NCI-H1417 treated with DMSO at 0.1 percent for 48 hours (cell line): Measurements from ENCODE around the gene TRIM44.
"Not testable (repeated sequence)": the region's sequence is repeated elsewhere in the genome, so short reads cannot be mapped to it uniquely, and the experiment has no call there.

Source experiments
- DNase-seq: peaks from one replicate; lab custom pipeline; 2025; lab: John Stamatoyannopoulos, UW

Gene TRIM44

DNA sequence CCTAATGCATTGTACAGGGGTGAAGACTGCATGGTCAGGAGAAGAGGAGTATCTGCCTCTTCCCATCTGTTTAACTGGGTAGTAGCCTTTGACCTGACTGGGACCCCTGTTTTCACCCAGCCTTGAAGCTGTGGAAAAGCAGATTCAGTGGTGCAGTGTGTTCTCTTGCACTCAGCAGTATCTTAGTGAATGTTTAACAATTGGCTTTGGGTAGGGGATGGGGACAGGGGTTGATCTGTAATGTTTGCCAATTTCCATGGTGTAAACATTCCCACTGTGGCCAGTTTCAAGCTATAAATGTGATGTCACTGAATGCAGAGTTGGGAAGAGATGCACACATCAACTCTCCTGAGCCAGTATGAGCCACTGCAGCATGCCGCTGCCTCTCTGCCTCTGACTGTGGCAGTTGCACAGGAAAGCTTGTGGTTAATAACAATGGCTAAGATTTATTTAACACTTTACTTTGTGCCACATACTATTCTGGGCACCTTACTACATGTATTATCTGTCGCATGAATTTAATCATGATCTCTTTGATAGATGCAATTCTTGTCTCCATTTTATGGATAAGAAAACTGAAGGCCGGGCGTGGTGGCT is 28.6 kb upstream of the TRIM44 start:
- DNase-seq, result no peak

GRCh38 chr11:35635933-35636332 is 26.6 kb upstream of the TRIM44 start:
- no peak for DNase-seq

DNA sequence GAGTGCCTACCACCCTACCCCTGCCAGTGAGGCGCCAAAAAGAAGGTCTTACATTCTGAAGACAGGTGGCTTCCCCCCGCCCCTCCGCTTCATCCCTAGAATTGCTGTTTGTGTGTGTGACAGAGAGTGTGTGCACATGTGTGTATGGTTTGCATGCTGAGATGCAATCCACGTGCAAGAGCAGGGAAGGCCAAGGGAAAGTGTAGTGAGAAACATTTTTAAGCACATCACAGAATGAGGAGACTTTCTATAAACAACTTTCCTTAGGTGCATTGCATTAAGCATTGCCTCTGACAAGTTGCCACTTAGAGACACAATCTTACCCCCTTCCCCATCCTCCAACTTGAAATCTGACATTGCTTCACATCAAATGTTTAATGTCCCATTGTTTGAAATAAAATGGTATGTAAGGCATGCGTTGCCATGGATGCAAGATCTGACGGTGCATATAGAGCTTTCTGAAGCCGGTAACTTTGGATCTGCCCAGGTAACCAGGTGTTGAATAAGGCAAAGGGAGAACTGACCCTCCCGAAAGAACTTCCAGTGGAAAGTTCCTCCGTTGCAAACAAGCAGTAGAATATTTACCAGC is 22.9 kb upstream of the TRIM44 start:
- no peak for DNase-seq

DNA sequence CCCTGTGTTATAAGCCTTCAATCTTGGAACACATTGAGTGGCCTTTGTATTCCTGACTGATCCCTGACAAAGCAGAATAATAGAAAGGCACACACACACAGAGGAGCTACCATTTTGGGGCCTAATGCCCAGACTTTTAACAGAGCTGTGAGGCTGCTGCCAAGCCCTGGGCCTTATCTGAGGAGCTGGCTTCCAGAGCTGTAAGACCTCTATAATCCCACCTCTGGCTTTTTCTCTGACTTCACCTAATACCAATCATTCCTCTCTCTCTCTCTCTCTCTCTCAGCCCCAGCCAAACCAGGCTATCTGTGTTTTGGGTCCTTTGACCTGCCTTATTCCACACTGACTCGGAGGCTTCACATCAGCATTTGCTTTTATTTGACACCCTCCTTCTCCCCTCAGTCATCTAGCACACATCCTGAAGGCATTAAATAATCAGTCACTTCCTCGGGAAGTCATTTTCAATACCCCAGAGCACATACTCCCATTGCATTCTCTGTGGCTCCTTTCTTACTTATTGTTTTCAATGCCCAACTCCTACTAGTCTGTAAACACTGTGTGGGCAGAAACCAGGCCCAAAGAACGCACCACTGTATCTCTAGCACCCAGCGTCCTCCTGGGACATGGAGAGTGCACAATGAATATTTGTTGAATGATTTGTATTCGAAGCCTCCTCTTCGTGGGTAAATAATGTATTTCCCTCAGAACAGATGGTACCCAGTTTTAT is 21.2 kb upstream of the TRIM44 start:
- no peak for DNase-seq

- DNase-seq, result no peak
These were observed 20.6 kb upstream of the TRIM44 start for GRCh38 chr11:35641964-35642363.

GRCh38 chr11:35647421-35648093 is 15.0 kb upstream of the TRIM44 start:
- DNase-seq, result no peak

- DNase-seq, result no peak
These were observed 12.6 kb upstream of the TRIM44 start for GRCh38 chr11:35650006-35650405.

GRCh38 chr11:35650467-35650866 is 12.1 kb upstream of the TRIM44 start:
- DNase-seq, result no peak

DNA sequence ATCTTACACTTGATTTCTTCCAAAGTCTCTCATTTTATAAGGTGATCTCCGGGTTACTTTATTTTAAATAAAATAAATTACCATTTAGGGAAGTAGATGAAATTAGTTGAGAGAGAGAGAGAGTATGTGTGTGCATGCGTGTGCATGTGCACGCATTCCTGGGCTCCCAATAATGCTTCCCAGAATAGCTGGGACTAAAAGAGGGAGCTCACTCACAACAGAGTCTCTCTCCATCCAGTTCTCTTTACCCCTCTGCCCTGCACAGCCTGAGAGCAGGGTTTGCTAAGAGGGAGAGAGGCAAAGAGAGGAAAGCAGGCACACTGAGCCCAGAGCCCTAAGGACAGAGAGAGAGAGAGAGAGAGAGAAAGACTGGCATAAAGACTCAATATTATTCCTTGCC is 11.3 kb upstream of the TRIM44 start:
- no peak for DNase-seq

DNA sequence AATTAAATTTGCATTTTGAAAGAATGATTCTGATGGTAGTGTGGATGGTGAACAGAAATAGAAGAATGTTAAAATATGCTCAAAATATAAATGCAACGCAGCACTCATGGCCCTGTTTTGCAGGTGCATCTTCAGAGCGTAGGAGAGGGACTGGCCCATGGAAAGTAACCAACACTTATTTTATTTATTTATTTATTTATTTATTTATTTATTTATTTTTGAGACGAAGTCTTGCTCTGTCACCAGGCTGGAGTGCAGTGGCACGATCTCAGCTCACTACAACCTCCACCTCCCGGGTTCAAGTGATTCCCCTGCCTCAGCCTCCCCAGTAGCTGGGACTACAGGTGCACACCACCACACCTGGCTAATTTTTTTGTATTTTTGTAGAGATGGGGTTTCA is 9.8 kb upstream of the TRIM44 start:
- DNase-seq, result not testable (repeated sequence)

GRCh38 chr11:35654711-35655110 is 7.9 kb upstream of the TRIM44 start:
- no peak for DNase-seq

GRCh38 chr11:35655254-35655653 is 7.3 kb upstream of the TRIM44 start:
- no peak for DNase-seq

DNA sequence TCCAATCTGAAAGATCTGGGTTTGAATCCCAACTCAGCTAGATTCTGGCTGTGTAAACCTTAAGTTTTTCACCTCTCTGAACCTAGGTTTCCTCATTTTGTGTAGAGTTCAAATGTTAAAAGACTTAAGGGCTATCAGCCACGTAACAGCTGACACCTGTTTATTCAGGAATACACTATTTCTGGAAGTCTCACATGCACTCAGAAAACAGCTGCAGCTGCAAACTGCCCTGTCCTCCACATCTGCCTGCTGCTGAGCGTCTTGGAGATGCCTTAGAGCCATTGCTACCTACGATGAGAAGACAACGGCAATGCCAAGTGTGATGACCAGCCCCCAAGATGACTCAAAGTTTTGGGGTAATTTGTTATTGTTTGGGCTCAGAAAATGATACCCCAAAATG is 6.7 kb upstream of the TRIM44 start:
- no peak for DNase-seq

DNA sequence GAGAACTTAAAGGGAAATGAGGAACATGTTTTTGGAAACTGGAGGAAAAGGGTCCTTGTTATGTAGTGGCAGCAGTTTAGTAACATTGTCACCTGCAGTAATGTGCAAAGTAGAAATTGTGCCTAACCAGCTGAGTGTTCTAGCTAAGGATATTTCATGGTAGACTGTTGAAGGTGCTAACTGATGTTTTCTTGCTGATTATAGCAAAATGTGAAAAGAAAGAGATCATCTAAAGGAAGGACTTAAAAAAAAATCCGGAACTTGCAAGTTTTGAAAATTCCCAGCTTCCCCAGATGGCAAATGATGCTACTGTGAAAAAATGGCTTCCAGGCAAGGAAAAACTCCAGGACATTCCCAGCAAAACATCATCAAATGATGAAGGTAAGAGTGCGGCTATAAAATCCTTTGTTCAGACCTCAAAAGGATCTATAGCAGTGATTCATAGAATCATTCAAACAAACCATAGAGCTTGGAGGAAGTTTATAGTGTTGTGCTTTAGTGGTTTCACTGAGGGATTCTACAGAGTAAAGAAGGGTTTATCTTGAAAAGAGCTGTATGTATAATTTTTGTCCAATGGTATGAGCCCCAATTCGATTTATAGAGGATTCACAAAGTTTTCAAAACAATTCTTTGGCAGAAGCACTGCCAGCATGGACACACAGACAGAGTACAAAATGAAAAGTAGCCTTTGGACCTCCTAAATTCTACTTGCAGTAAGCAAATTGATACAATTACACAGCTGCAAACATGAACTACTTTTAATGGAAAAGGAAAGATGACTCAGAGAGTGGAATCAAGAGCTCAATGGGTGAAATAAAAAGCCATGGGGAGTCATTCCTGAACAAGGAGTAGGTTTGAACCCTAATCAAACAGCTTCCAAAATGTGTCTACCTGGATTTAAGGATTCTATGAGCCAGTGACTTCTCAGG is 4.3 kb upstream of the TRIM44 start:
- no peak for DNase-seq

DNA sequence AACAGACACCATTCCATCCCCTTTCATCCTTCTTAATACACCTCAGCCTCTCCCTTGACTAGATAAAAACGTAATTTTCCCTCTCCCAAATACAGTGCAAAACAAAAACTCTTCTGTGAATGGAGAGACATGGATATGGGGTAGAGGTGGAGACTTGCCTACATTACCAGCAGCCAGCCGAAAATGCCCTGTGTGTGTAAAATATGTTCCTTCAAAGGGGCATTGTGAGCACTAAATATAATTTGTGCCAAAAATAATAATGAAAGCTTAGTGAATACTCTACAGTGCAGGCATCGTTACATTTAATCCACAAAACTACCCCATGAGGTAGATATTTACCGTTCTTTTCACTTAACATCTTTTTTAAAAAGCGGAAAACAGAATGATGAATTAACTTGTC is 1.0 kb upstream of the TRIM44 start:
- DNase-seq, result no peak

- DNase-seq, result peak; percentile 63
These were observed 420 bp upstream of the TRIM44 start for GRCh38 chr11:35662061-35662648.

- no peak for DNase-seq
These were observed 780 bp downstream of the TRIM44 start for GRCh38 chr11:35663408-35663702.

- DNase-seq, result no peak
These were observed 2.4 kb downstream of the TRIM44 start for GRCh38 chr11:35664977-35665441.

DNA sequence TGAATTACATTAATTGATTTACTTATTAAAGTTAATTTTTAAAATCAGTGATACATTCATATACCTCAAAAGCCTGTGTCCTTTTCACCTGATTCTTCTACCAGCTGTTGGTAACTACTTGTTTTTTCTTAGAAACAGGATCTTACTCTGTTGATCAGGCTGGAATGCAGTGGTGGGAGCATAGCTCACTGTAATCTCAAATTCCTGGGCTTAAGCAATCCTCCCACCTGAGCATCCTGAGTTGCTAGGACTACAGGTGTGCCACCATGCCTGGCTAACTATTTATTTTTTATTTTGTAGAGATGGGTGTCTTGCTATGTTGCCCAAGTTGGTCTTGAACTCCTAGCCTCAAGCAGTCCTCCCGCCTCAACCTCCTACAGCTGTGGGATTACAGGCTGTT is 4.7 kb downstream of the TRIM44 start:
- DNase-seq, result no peak

GRCh38 chr11:35668350-35668749 is 5.8 kb downstream of the TRIM44 start:
- DNase-seq, result not testable (repeated sequence)

DNA sequence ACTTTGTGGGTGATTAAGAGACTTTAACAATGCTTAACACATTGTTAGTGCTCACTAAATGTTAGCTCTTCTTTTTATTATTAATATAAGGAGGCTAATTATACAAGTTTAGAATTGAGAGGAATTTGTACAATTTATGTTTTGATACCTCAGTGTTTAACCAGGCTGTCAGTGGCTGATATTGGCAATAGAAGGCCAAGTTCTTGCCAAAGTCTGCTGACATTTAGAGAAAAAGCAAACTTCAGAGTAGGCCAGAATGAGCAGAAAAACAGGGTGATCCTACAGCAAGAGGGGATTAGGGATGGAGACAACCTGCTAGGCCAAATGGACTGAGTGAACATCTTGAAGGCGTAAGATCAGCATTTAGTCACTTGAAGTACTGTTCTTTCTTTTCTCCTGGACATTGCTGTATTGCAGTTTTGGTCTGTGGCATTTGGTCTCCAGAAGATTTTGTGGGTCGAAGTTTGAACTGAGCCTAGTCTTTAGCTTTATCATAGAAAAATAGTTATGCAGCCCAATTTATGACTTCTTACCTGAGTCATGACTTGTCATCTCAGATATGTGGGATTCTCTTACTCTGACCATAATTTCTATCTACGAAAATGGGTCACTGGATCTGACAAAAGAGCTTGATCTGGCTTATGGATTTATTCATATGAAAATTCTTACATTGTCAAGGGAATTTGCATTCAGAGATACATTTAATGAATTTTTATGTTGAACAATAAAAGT is 9.0 kb downstream of the TRIM44 start:
- DNase-seq, result no peak
